ENCODE measurements around the gene PTPRD. TPM values are rescaled to one million over a fixed set of nuclear protein-coding genes. Genes with fewer than 3 reads are reported as not detected.

The PTPRD gene
- total RNA-seq, 1 donor from 2014 or later, result 139 TPM

DNA sequence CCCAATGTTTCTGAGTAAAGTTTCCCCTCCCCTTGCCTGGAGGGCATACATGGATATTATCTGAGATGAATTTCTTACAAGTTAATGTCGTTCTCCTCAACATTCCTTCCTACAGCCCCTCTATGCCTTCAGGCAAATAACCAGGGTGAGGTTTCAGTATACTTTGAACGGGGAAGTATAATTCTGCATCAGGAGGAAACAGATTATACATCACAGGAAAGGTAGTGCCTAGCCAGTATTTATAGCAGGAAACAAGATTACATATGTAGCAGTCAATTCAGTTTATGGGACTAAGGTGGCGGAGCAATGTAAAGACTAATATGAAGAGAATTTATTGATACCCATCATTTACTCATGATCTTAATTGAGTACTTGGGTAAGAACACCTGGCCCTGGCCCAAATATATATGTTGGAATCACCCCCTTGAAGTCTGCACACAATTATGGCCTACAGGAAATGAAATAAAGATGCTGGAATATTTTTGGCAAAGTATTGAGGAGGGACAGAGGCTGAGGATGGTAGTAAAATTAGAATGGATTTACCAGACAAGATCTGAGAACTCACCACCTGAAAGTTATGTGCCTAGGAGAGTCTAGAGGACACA lies 661.1 kb downstream of the PTPRD start:
- Mint-ChIP-seq H3K36me3 (ENCODE audit: low read depth) (no peaks in the 10 kb centered on the region), H3K4me3 (no peak overlapping the region), H3K9me3 (peaks cover 2% of the 10 kb centered on the region), H3K27ac (ENCODE audit: unreplicated experiment) (no peak overlapping the region), H3K27me3 (ENCODE audit: low read depth) (no peaks in the 10 kb centered on the region), H3K4me1 (no peaks in the 10 kb centered on the region)
- TF ChIP-seq, protein P1, sequence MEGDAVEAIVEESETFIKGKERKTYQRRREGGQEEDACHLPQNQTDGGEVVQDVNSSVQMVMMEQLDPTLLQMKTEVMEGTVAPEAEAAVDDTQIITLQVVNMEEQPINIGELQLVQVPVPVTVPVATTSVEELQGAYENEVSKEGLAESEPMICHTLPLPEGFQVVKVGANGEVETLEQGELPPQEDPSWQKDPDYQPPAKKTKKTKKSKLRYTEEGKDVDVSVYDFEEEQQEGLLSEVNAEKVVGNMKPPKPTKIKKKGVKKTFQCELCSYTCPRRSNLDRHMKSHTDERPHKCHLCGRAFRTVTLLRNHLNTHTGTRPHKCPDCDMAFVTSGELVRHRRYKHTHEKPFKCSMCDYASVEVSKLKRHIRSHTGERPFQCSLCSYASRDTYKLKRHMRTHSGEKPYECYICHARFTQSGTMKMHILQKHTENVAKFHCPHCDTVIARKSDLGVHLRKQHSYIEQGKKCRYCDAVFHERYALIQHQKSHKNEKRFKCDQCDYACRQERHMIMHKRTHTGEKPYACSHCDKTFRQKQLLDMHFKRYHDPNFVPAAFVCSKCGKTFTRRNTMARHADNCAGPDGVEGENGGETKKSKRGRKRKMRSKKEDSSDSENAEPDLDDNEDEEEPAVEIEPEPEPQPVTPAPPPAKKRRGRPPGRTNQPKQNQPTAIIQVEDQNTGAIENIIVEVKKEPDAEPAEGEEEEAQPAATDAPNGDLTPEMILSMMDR (conservative IDR thresholded peaks at IDR 0.05), result no peak
- DNase-seq (ENCODE audit: low read depth, low spot score), result no peak

GRCh38 chr9:9950813-9951212 lies 662.0 kb downstream of the PTPRD start:
- Mint-ChIP-seq H3K9me3 (peaks cover 2% of the 10 kb centered on the region), H3K36me3 (ENCODE audit: low read depth) (no peaks in the 10 kb centered on the region), H3K27me3 (ENCODE audit: low read depth) (no peaks in the 10 kb centered on the region), H3K27ac (ENCODE audit: unreplicated experiment) (no peak overlapping the region), H3K4me3 (no peak overlapping the region), H3K4me1 (no peaks in the 10 kb centered on the region)
- DNase-seq (ENCODE audit: low read depth, low spot score), result no peak
- TF ChIP-seq, protein P1 (conservative IDR thresholded peaks at IDR 0.05), result no peak

- Mint-ChIP-seq H3K36me3 (ENCODE audit: low read depth) (no peaks in the 10 kb centered on the region), H3K27me3 (ENCODE audit: low read depth) (no peaks in the 10 kb centered on the region), H3K9me3 (peaks cover 2% of the 10 kb centered on the region), H3K4me3 (no peak overlapping the region), H3K27ac (ENCODE audit: unreplicated experiment) (no peak overlapping the region), H3K4me1 (no peaks in the 10 kb centered on the region)
- TF ChIP-seq, protein P1 (conservative IDR thresholded peaks at IDR 0.05), result no peak
- DNase-seq (ENCODE audit: low read depth, low spot score), result no peak
Measured at GRCh38 chr9:9949978-9950377, 662.8 kb downstream of the PTPRD start.

- no peak overlapping the region for H3K27ac Mint-ChIP-seq (ENCODE audit: unreplicated experiment)
- peaks cover 2% of the 10 kb centered on the region for H3K9me3 Mint-ChIP-seq
- DNase-seq (ENCODE audit: low read depth, low spot score), result no peak
- H3K36me3 Mint-ChIP-seq (ENCODE audit: low read depth), result no peaks in the 10 kb centered on the region
- TF ChIP-seq, protein P1 (conservative IDR thresholded peaks at IDR 0.05), result no peak
- H3K4me3 Mint-ChIP-seq, result no peak overlapping the region
- no peaks in the 10 kb centered on the region for H3K27me3 Mint-ChIP-seq (ENCODE audit: low read depth)
- H3K4me1 Mint-ChIP-seq, result no peaks in the 10 kb centered on the region
Measured at GRCh38 chr9:9949368-9949767, 663.4 kb downstream of the PTPRD start.

DNA sequence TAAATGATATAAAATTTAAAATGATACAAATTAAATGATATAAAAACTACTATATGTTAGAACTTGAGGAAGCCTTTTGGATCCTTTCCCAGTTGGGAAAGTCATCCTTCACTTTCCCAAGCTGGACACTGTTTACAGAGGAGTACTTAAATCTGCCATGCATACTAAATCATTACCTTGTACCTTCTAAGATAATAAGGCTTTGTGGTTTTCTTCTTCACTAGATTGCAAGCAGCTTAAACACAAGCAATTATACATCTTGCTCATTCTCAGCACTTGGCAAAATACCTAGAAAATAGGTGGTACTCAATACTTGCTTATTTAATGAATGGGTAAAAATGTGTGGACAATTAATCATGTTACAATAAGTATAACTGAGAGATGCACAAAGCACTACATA lies 666.8 kb downstream of the PTPRD start:
- no peak for DNase-seq (ENCODE audit: low read depth, low spot score)
- peaks cover 2% of the 10 kb centered on the region for H3K9me3 Mint-ChIP-seq
- H3K27ac Mint-ChIP-seq (ENCODE audit: unreplicated experiment), result no peak overlapping the region
- peaks cover 12% of the 10 kb centered on the region for H3K4me1 Mint-ChIP-seq
- H3K36me3 Mint-ChIP-seq (ENCODE audit: low read depth), result no peaks in the 10 kb centered on the region
- TF ChIP-seq, protein P1 (conservative IDR thresholded peaks at IDR 0.05), result no peak
- no peak overlapping the region for H3K4me3 Mint-ChIP-seq
- H3K27me3 Mint-ChIP-seq (ENCODE audit: low read depth), result no peaks in the 10 kb centered on the region

Measured in neural crest cell (in vitro differentiated cells).